Measurements from ENCODE around the gene SLC4A7.

The SLC4A7 gene

GRCh38 chr3:27325419-27325818 lies 158.8 kb downstream of the SLC4A7 start:
- DNase-seq (ENCODE audit: low read depth in 2 of 2): no peak

- no peak for DNase-seq (ENCODE audit: low read depth in 2 of 2)
Measured at GRCh38 chr3:27324686-27325085, 159.5 kb downstream of the SLC4A7 start.

GRCh38 chr3:27323087-27323570 lies 161.1 kb downstream of the SLC4A7 start:
- no peak for DNase-seq (ENCODE audit: low read depth in 2 of 2)
